ENCODE data around the gene PLCL2.
"Not testable (repeated sequence)": the region's sequence is repeated elsewhere in the genome, so short reads cannot be mapped to it uniquely, and the experiment has no call there.

DNA sequence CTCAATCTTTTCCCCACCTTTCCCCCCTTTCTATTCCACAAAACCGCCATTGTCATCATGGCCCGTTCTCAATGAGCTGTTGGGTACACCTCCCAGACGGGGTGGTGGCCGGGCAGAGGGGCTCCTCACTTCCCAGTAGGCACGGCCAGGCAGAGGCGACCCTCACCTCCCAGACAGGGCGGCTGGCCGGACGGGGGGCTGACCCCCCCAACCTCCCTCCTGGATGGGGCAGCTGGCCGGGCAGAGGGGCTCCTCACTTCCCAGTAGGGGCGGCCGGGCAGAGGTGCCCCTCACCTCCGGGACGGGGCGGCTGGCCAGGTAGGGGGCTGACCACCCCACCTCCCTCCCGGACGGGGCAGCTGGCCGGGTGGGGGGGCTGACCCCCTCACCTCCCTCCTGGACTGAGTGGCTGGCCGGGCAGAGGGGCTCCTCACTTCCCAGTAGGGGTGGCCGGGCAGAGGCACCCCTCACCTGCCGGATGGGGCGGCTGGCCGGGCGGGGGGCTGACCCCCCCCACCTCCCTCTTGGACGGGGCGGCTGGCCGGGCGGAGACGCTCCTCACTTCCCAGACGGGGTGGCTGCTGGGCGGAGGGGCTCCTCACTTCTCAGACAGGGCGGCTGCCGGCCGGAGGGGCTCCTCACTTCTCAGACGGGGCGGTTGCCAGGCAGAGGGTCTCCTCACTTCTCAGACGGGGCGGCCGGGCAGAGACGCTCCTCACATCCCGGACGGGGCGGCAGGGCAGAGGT lies 95.2 kb downstream of the PLCL2 start:
- TF ChIP-seq CTCF (IDR thresholded peaks at IDR 0.05); ZFX (IDR thresholded peaks at IDR 0.05; ENCODE audit: borderline replicate concordance): not testable (repeated sequence)
